ENCODE results near the gene SAT1.

GRCh38 chrX:23773601-23774175 lies 9.3 kb upstream of the SAT1 start:
- TF ChIP-seq CTCF (IDR thresholded peaks at IDR 0.05) = no peak
- TF ChIP-seq POLR2A (IDR thresholded peaks at IDR 0.05) = no peak
